Cardiac muscle cell (in vitro differentiated cells and primary cell): ENCODE measurements around the gene RNLS. TPM values are rescaled to one million over a fixed set of nuclear protein-coding genes. Genes with fewer than 3 reads are reported as not detected.
A peak's percentile ranks its signal among the peaks of the same experiment; 100 is the strongest.

Experiments
- DNase-seq, 2 donors: peaks; one replicate each; pipeline versions ENCODE4 v3.0.0 to v3.0.0-alpha.2; 2010 to 2017; ENCODE audit warnings: low read depth in 1 of 2, low spot score in 1 of 2
- H3K27ac ChIP-seq: fragments of 200-600 bp; sonication (generic); 2 replicates; pipeline ENCODE4 v1.5.1; 2016
- H3K27me3 ChIP-seq: fragments of 200-600 bp; sonication (generic); 2 replicates; pipeline ENCODE4 v1.6.0; 2016; ENCODE audit warnings: control low read depth
- H3K36me3 ChIP-seq: fragments of 200-600 bp; sonication (generic); 2 replicates; pipeline ENCODE4 v1.5.1; 2016; ENCODE audit warnings: control low read depth
- H3K4me1 ChIP-seq: fragments of 200-600 bp; sonication (generic); 2 replicates; pipeline ENCODE4 v1.8.1; 2017; ENCODE audit warnings: low read depth, mild to moderate bottlenecking, mixed run types
- H3K4me3 ChIP-seq: fragments of 200-600 bp; sonication (generic); 2 replicates; pipeline ENCODE4 v1.5.1; 2016; ENCODE audit warnings: mild to moderate bottlenecking
- H3K9me3 ChIP-seq: fragments of 200-600 bp; sonication (generic); 2 replicates; pipeline ENCODE4 v1.5.1; 2017; ENCODE audit warnings: low read depth, mild to moderate bottlenecking, control low read depth
- polyA plus RNA-seq: library from polyadenylated mRNA; unstranded; fragments of >200 nt; fragmentation: Nextera tagmentation; extraction: Ambion mirVana; gene quantifications from 2 replicates; pipeline ENCODE4 v1.2.1, GENCODE V29; 2016
- total RNA-seq: library from RNA; depleted of rRNA; stranded (reverse); fragments of >200 nt; gene quantifications from 2 replicates; pipeline ENCODE4 v1.2.3, GENCODE V29; 2016
- TF ChIP-seq, protein P1 (sequence below): IDR thresholded peaks from 2 replicates; pipeline ENCODE4 v1.5.1; 2012; ENCODE audit warnings: low read depth, mild to moderate bottlenecking, low read length

Gene RNLS
- total RNA-seq (5.5 and 13.9 TPM in 2 replicates), polyA plus RNA-seq (6.9 and 9.8 TPM in 2 replicates)

- H3K4me1 ChIP-seq = no peaks in the 10 kb centered on the region
- peaks cover 7% of the 10 kb centered on the region for H3K27me3 ChIP-seq
- peak; percentile 40 to 77 for DNase-seq
- H3K4me3 ChIP-seq = peak within 1 kb of the TSS; percentile 28
- no peaks in the 10 kb centered on the region for H3K36me3 ChIP-seq
- TF ChIP-seq, protein P1, sequence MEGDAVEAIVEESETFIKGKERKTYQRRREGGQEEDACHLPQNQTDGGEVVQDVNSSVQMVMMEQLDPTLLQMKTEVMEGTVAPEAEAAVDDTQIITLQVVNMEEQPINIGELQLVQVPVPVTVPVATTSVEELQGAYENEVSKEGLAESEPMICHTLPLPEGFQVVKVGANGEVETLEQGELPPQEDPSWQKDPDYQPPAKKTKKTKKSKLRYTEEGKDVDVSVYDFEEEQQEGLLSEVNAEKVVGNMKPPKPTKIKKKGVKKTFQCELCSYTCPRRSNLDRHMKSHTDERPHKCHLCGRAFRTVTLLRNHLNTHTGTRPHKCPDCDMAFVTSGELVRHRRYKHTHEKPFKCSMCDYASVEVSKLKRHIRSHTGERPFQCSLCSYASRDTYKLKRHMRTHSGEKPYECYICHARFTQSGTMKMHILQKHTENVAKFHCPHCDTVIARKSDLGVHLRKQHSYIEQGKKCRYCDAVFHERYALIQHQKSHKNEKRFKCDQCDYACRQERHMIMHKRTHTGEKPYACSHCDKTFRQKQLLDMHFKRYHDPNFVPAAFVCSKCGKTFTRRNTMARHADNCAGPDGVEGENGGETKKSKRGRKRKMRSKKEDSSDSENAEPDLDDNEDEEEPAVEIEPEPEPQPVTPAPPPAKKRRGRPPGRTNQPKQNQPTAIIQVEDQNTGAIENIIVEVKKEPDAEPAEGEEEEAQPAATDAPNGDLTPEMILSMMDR = peak; percentile 77
- no peak within 1 kb of the TSS for H3K27ac ChIP-seq
- H3K9me3 ChIP-seq = no peaks in the 10 kb centered on the region
Measured at GRCh38 chr10:88582806-88583583, at the start of gene RNLS. Gene RNLS (minus strand): TSS chr10:88583318.

DNA sequence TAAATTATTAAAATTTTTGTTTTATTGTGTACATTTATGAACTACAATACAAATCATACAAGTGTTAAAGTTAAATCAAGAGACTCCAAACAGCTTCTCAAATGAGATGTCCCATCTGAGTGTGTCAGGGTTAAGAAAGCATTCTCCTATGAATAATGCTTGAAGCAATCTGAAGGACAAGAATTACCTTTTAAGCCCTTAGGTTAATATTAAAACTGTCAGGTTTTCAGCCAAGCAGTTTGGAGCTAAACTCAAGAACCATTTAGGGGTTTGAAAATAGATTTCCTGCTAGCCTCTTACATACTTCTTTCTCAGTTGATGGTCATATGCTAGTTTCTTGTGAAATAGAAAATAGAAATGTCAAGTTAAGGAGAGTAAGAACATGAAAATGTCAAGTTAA is 41.7 kb upstream of the RNLS start:
- TF ChIP-seq, protein P1 = no peak
- DNase-seq = no peak
- H3K4me3 ChIP-seq = no peak overlapping the region
- H3K36me3 ChIP-seq = no peaks in the 10 kb centered on the region
- peaks cover 6% of the 10 kb centered on the region for H3K4me1 ChIP-seq
- no peak overlapping the region for H3K27ac ChIP-seq
- no peaks in the 10 kb centered on the region for H3K27me3 ChIP-seq
- no peaks in the 10 kb centered on the region for H3K9me3 ChIP-seq

DNA sequence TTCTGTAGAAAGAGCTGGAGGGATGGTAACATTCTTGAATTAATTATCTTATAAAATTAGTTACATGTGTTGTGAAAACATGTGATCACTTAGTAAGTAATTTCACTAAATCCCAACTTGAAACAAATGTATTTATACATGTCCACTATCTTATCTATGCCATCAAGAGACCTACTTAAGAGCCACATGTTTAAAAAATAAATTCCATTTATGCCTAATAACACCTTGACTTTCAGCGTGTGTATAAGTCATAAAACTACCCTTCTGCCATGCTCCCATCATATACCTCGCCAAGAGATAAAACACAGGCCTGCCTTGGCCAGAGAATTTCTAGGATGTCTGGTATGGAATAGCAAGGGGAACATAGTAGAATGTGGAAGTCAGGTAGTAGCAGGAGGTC is 40.7 kb upstream of the RNLS start:
- Histone ChIP-seq H3K27me3 (no peaks in the 10 kb centered on the region), H3K4me1 (peaks cover 6% of the 10 kb centered on the region), H3K36me3 (no peaks in the 10 kb centered on the region), H3K27ac (no peak overlapping the region), H3K9me3 (no peaks in the 10 kb centered on the region), H3K4me3 (no peak overlapping the region)
- no peak for DNase-seq
- TF ChIP-seq, protein P1 = no peak

- no peak for DNase-seq
- TF ChIP-seq, protein P1 = no peak
Measured at GRCh38 chr10:88620441-88620840, 37.3 kb upstream of the RNLS start.

GRCh38 chr10:88618496-88618895 is 35.4 kb upstream of the RNLS start:
- Histone ChIP-seq H3K4me1 (peaks cover 6% of the 10 kb centered on the region), H3K36me3 (no peaks in the 10 kb centered on the region), H3K4me3 (no peak overlapping the region), H3K9me3 (no peaks in the 10 kb centered on the region), H3K27me3 (no peaks in the 10 kb centered on the region), H3K27ac (no peak overlapping the region)
- TF ChIP-seq, protein P1 = no peak
- DNase-seq = peak in 1 of 2 donors; percentile 16

More at GRCh38 chr10:88620441-88620840, 37.3 kb upstream of the RNLS start:
- no peaks in the 10 kb centered on the region for H3K36me3 ChIP-seq
- H3K27ac ChIP-seq = no peak overlapping the region
- peaks cover 6% of the 10 kb centered on the region for H3K4me1 ChIP-seq
- H3K4me3 ChIP-seq = no peak overlapping the region
- H3K27me3 ChIP-seq = no peaks in the 10 kb centered on the region
- H3K9me3 ChIP-seq = no peaks in the 10 kb centered on the region
